ENCODE data around the gene NANP. TPM values are rescaled to one million over a fixed set of nuclear protein-coding genes. Genes with fewer than 3 reads are reported as not detected.
A peak's percentile ranks its signal among the peaks of the same experiment; 100 is the strongest.
"Not testable (repeated sequence)": the region's sequence is repeated elsewhere in the genome, so short reads cannot be mapped to it uniquely, and the experiment has no call there.

Gene NANP, protein sequence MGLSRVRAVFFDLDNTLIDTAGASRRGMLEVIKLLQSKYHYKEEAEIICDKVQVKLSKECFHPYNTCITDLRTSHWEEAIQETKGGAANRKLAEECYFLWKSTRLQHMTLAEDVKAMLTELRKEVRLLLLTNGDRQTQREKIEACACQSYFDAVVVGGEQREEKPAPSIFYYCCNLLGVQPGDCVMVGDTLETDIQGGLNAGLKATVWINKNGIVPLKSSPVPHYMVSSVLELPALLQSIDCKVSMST
- total RNA-seq, result 3.4 TPM
- long read RNA-seq, transcript NANP-201 (2 exons, 3,964 nt), result major isoform, 16 of 17 reads
- long read RNA-seq, partial matches to known transcripts, result 0 of 17 reads
- long read RNA-seq, other reads (novel, unspliced or antisense), result 1 of 17 reads

DNA sequence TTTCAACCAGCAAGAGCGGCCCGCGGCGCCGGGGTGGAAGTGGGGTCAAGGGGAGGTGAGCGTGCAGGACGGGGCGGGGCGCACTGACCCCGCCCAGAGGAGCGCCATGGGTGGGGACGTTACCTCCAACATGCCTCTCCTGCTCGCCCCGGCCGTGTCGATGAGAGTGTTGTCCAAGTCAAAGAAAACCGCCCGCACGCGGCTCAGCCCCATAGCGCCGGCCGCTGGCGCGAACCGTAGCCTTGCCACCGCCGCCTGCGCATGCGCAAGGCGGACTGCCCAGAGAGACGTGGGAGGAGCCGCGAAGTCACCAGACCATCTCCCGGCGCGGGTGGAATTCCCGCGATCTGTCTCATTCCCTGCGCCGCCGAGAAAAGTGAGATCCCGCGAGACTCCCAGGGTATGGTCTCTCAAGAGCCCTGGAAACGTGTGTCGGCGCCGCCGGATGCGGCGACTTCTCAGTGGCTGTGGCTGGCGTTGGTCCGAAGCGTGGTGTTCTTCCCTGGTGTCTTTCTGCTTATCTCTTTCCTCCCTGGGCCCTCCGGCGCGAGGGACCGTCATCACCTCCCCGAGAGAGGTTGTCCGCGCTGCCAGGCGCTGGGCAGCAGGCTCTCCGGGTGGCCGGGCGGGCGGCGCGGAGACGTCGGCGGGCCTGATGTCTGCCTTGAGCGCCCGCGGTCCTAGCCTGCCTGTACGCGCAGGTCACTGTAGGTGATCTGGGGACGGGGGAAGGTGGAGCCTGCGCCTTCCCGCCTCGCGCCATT is at the start of gene NANP:
Gene NANP (minus strand): TSS at position 279 of the 764 bp plus-strand sequence. CDS start 66 bp downstream, at position 213.
- intact Hi-C loops (cut with DNase I), result loop anchor here (2.0 kb wide), 1 partner anchor 73 kb away; the partner anchor contains the start of gene ZNF337
- DNase-seq (peak; percentile 99), ATAC-seq (ENCODE audit: poor library complexity) (peak; percentile 95)

DNA sequence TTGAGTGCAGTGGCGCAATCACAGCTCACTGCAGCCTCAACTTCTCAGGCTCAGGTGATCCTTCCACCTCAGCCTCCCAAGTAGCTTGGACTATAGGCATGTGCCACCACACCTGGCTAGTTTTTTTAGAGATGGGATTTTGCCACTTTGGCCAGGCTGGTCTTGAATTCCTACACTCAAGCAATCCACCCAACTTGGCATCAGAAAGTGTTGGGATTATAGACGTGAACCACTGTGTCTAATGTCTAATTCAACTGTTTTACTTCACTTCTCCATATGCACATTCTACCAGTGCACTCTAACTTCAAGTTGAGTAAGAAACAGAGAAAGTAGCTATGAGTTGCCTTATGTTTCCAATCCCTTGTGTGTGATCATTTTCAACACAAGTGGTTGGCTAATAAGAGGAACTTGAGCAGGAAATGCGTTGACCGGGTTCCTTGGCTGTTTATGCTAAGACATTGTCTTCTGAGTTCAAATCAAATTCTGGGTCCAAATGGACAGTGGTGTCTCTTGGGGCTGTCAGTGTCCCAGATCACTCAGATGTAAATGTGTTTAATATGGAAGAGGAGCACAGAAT is 48.9 kb upstream of the NANP start:
- intact Hi-C loops (cut with DNase I), result no loop called here

DNA sequence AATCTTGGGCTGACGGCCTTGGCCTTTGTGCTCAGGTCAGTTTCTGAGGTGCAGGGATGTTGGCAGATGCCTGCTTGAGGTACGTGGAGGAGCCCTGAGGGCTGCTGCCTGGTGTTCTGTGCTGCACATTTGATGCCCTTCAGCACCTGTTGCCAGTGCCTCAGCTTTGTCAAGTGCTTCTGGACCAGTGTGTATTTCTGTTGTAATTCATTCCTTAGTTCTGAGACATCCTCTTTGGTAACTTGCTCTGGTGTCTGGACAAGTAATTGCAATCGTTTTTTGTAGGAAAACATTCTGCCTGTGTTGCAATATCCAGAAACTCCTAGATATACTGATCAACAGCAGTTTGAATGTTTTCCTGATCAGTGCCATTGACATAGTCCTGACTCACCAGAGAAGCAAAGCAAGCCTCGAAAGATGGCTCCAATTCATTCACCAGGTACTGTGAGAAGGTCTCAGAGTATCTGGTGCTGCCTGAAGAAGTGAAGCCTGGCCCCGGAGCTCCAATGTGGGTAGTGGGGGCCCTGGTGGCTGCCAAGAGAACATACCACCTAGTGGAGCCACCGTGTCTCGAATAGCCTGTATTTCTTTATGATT is 46.1 kb upstream of the NANP start:
- DNase-seq, result no peak
- no peak for ATAC-seq (ENCODE audit: poor library complexity)
- intact Hi-C loops (cut with DNase I), result no loop called here

More for the DNA sequence above, 48.9 kb upstream of the NANP start:
- no peak for DNase-seq
- ATAC-seq (ENCODE audit: poor library complexity), result no peak

DNA sequence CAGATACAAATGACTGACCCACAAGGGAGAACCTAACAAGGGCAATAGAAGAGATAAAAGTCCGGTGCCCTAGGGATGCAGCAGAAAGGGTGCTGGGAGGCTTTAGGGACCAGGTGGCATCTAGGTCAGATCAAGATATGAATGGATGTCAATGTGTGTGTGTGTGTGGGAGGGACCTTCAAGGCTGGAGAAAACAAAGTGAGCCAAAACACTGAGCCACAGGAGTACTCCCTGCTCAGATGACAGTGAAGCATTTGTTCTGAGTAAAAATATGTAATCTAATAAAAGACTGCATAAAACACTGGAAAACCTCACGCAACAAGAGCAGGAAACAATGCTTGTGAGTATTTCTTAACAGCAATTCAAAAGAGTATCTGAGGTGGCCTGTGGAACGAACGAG is 44.6 kb upstream of the NANP start:
- intact Hi-C loops (cut with DNase I), result no loop called here
- ATAC-seq (ENCODE audit: poor library complexity) (no peak), DNase-seq (no peak)

DNA sequence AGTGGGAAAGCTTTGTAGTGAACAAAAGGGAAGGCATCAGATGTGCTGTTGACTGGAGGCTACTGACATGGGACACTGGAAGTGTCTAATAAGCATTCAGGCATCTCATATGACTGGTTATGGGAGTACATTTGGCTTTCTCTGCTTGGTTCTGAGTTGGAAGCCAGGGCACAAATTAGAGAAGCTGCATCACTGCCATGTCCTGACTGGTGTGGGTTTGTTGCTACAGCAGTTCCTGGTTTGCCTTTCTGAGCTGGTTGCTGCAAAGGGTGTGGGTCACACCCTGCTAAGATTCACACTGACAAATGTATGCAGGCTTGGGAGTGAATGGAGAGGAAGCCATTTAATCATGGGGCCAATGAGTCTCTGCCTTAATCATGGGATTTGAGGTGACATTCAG is 36.2 kb upstream of the NANP start:
- intact Hi-C loops (cut with DNase I), result no loop called here
- ATAC-seq (ENCODE audit: poor library complexity) (no peak), DNase-seq (no peak)

DNA sequence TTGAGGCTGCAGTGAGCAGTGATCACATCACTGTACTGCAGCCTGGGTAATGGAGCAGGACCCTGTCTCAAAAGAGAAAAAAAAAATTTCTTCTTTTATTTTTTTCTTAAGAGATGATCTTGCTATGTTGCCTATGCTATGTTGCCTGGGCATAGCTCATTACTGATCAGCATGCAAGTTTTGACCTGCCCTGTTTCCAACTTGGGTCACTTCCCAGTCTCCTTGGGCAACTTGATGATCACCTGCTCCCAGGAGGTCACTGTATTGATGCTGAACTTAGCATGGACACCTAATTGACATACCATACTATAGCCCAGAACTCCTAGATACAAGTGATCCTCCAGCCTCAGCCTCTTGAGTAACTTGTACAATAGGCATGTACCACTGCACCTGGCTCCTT is 30.7 kb upstream of the NANP start:
- ATAC-seq (ENCODE audit: poor library complexity) (no peak), DNase-seq (no peak)
- intact Hi-C loops (cut with DNase I), result no loop called here

DNA sequence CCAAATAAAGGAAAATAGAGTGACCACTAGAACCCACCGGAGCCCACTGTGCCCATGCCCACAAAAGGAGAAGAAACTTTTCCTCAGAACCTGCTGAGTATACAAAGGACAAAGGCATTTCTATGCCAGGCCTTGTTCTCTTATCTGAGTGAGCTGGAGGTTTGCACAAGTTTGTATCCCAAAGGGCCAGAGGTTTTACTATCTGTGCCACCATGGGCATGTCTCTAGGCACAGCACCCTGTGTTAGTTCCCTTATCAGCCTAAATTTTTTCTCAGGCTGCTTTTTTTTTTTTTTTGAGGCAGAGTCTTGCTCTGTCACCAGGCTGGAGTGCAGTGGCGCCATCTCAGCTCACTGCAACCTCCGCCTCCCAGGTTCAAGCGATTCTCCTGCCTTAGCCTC is 29.1 kb upstream of the NANP start:
- ATAC-seq (ENCODE audit: poor library complexity); DNase-seq; intact Hi-C loops (cut with DNase I): not testable (repeated sequence)

DNA sequence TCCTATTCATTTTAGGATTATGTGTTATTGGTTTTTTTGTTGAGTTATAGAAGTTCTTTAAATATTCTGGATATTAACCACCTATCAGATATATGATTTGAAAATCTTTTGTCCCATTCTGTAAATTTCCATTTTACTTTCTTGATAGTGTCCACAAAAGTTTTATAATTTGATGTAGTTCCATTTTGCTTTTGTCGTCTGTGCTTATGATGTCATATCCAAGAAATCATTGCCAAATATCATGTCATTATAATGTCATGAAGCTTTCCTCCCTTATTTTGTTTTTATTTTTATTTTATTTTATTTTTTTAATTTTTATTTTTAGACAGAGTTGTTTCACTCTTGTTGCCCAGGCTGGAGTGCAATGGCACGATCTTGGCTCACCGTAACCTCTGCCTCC is 21.0 kb upstream of the NANP start:
- intact Hi-C loops (cut with DNase I), result no loop called here
- DNase-seq (no peak), ATAC-seq (ENCODE audit: poor library complexity) (no peak)

DNA sequence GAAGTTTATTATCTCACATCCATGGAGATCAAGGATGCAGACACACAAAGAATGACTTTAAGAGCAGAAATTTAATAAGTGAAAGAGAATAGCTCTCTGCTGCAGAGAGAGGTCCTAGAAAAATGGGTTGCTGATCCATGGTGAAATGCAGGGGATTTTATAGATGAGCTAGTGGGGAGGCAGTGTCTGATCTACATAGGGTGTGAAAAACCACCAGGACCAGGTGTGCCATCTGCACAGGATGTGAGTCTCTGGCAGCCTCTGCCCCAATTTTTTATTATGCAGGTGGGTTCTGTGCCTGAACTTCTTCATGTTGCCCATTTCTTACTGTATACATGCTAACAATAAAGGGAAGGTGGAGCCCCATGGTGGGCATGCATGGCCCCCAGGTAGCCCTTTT is 19.9 kb upstream of the NANP start:
- intact Hi-C loops (cut with DNase I), result no loop called here
- ATAC-seq (ENCODE audit: poor library complexity), result no peak
- no peak for DNase-seq

DNA sequence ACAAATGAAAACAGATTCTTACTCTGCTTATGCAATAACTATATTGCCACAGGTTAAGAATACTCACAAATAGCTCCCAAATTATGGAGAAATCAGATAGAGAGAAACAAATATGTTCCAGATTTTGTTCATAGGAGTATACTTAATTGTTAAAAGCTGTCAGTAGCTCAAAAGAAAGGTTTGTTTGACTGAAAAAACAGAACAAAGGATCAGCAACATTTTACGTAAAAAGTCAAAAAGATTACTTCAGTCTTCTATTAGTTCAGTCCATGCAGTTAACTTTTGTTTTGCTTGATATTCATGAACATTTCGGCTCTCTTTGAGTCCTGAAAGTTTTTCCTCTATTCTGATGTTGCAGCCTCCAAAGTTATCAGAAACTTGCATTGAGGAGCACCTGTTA is 13.4 kb upstream of the NANP start:
- DNase-seq (no peak), ATAC-seq (ENCODE audit: poor library complexity) (no peak)
- intact Hi-C loops (cut with DNase I), result no loop called here

DNA sequence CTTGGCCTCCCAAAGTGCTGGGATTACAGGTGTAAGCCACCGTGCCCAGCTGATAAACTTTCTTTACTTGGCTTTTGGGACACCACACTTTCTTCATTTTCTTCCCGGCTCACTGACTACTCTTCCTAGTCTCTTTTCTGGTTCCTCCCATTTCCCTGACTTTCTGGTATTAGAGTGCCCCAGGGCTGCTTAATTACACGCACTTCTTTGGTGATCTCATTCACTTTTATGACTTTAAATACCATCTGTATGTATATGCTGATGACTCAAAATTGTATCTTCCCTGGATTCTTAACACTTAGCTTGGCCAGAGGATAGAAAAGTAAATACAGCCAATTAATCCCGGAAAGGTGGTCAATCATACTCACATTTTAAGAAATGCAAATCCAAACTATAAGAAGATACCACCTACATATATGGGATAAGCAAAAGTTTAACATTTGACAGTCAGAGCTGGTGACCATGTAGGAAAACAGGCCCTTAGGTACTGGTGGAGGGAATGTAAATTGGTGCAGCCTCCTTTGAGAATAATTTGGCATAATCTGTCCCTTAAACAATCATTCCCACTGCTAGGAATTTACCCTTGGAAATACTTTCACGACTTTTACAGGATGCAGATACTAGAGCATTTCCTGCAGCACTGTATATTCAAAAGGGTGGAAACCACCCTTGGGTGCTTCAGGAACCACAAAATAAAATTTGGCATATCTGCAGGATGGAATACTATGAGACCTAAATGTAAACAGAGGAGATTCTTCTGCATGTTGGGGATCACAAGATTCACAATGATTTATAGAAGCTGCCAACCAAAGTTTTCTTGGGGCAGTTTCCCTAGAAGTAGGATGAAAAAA is 9.4 kb upstream of the NANP start:
- intact Hi-C loops (cut with DNase I), result no loop called here
- DNase-seq (no peak), ATAC-seq (ENCODE audit: poor library complexity) (no peak)

DNA sequence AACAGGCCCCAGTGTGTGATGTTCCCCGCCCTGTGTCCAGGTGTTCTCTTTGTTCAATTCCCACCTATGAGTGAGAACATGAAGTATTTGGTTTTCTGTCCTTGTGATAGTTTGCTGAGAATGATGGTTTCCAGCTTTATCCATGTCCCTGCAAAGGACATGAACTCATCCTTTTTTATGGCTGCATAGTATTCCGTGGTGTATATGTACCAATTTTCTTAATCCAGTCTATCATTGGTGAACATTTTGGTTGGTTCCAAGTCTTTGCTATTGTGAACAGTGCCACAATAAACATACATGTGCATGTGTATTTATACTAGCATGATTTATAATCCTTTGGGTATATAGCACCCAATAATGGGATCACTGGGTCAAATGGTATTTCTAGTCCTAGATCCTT is 6.8 kb upstream of the NANP start:
- intact Hi-C loops (cut with DNase I); DNase-seq; ATAC-seq (ENCODE audit: poor library complexity): not testable (repeated sequence)

DNA sequence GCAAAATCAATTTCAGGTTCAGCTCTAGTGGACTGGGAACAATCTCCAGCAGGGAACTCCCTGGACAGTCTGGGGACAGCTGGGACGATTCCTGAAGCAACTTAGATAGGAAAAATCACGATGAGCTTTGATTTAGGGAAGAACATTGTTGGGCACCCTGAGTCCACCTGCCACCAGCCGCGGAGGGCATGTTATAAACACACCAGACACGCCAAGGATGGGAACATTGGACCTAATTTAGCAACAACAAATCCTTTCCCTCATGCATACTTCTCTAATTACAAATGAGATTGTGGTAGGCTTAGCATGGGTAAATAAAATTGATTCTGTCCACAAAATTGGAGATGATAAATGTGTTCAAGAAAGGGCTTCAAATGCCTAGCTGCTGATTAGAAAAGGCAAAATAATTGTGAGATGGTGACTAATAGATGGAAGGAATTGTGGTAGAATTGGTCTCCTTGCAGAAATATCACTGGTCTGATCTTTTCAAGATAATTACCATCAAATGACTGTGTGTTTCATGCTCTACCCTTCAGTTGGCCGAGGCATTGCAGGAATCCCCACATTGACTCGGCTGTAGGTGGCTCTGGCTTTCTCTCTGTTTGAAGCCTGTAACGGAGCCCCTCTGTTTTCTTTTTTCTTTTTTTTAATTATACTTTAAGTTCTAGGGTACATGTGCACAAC is 6.1 kb upstream of the NANP start:
- DNase-seq (no peak), ATAC-seq (ENCODE audit: poor library complexity) (no peak)
- intact Hi-C loops (cut with DNase I), result no loop called here

DNA sequence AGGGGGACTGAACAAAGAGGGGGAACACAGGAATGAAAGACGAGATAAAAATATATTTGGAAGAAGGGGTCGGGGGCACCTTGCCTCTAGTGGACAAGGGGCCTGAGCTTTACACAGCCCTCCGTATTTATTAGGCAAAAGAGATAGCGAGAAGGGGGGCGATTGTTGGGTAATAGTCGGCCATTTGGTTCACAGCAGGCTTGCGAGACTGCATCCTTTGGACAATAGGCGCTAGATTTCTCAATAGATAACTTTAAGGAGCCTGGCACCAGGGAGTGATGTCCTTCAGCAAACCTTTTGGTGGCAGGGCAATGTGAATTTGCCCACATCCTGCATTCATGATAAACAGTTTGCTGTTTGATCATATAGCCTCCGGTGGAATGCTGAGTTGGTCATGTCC is 3.0 kb upstream of the NANP start:
- intact Hi-C loops (cut with DNase I), result no loop called here
- DNase-seq, result no peak
- ATAC-seq (ENCODE audit: poor library complexity), result no peak

DNA sequence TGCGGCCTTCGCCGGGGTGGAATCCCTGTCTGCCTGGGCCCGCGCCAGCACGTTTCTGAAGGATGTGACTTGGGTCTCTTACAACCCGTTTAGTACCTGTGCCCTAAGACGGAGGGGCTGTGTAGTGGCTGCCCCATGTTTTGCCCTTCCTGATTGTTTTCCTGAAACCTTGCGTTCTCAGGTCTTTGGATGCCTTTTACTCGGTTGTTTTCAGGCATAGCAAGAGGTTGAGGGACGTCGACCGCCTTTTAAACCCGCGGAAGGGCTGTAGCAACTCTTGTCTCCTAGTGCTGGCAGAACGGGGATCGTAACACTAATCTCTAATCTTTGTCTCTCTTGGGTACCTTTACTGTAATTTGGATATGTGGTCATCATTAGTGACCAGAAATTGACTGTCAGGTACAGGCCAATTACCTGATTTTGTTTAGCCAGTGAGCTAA is 706 bp upstream of the NANP start:
- intact Hi-C loops (cut with DNase I), result no loop called here
- DNase-seq (peak; percentile 78), ATAC-seq (ENCODE audit: poor library complexity) (no peak)

DNA sequence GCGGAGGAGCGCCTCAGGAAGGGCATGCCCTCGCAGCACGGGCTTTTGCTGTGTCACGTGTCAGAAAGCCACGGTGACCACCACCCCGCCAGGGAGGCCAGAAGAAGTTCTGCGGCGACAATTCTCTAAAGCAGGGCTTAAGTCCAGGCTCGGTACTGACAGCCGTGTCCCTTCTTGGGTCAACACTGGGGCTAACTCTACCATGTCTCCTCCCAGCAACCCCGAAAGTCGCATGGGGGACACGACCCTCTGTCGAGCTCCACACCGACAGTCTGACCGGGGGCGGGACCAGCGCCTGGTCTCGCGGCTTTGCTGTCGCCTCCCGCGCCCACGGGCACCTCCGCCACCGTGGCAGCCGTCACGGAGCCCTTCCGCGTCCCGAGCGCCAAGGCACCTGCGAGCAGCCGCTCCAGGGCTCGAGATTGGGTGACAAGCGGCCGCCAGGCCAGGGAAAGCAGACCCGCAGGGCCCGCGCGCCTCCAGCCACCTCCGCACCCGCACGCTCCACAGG is 534 bp downstream of the NANP start:
- ATAC-seq (ENCODE audit: poor library complexity), result peak; percentile 64
- peak; percentile 60 for DNase-seq
- intact Hi-C loops (cut with DNase I), result loop anchor here (2.0 kb wide), 1 partner anchor 74 kb away; the partner anchor contains the start of gene ZNF337

DNA sequence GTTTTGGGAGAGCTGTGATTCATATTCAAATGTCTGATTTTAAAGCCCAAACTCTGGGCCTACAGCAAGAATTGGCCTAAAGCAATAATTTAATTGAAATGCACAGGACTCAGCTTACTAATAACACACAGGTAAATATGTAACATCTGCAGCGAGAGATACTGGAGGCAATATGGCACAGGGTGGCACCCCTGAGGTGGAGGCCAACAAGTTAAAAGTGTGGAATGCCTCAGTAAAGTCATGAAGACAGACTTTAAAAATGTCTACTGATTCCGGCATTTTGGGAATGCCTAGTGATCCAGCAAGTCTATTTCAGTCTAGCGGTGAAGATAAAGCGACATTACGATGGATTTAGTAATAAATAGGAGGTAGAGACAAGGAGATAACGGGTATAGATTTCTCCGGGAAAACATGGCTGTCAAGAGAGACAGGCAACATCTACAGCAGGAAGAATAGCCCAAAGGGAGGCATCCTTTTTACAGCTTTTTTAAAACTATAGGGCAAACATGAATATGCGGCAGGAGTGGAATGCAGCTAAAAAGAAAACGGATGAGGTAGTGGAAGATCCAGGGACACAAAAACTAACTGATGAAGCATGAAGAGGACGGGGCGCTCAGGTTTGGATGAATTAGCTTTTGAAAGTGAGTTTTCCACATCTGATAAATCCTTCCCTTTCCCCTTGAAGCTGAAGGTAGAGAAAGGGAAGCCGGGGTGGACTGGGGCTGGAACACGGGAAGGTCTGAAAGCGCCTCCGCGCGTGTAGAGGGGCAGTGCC is 1.2 kb downstream of the NANP start:
- no peak for DNase-seq
- intact Hi-C loops (cut with DNase I), result loop anchor here (2.0 kb wide), 1 partner anchor 74 kb away; the partner anchor contains the start of gene ZNF337
- no peak for ATAC-seq (ENCODE audit: poor library complexity)
